Measurements from ENCODE around the gene CIITA.

DNA sequence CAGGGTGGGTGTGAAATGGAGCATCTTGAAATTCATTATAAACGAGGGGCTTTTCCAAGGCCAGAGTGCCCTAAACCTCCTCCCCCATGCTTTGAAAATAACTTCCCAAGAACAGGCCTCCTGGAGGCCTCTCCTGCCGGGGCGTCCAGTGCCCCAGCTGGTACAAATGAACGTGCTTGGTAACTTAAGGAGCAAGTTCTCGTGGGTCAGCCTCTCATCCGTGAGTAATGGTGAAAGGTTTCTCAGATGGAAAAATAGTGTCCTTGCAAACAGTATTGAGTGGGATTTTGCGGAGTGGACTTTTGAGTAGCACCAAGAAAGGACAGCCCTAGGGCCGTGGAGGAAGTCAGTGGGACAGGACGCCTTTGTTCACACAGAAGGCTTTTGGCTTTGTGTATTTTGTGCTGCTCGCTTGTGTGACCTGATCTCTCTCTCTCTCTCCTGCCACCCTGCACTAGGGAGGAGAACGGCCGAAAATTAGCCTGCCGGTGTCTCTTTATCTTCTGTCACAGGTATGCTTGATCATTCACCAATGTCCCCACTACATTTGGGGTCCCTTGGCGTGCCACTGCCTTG is 102.0 kb downstream of the CIITA start:
- TF ChIP-seq, protein P1, sequence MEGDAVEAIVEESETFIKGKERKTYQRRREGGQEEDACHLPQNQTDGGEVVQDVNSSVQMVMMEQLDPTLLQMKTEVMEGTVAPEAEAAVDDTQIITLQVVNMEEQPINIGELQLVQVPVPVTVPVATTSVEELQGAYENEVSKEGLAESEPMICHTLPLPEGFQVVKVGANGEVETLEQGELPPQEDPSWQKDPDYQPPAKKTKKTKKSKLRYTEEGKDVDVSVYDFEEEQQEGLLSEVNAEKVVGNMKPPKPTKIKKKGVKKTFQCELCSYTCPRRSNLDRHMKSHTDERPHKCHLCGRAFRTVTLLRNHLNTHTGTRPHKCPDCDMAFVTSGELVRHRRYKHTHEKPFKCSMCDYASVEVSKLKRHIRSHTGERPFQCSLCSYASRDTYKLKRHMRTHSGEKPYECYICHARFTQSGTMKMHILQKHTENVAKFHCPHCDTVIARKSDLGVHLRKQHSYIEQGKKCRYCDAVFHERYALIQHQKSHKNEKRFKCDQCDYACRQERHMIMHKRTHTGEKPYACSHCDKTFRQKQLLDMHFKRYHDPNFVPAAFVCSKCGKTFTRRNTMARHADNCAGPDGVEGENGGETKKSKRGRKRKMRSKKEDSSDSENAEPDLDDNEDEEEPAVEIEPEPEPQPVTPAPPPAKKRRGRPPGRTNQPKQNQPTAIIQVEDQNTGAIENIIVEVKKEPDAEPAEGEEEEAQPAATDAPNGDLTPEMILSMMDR (IDR thresholded peaks at IDR 0.05) = no peak
- TF ChIP-seq POLR2A (IDR thresholded peaks at IDR 0.05) (no peak), POLR2AphosphoS5 (IDR thresholded peaks at IDR 0.05) (no peak), EP300 (IDR thresholded peaks at IDR 0.05) (no peak)

Data from stomach (tissue), 4 donors.